Measurements from ENCODE around the gene EPM2A.

- TF ChIP-seq MAX (IDR thresholded peaks at IDR 0.05; ENCODE audit: low read depth, low read length) (no peak), ZNF24 (IDR thresholded peaks at IDR 0.05) (no peak)
Measured at GRCh38 chr6:145707397-145707796, 27.9 kb downstream of the EPM2A start.
